Raji (cell line): ENCODE results near the gene OR5H1.

Experiments used
- POLR2A ChIP-seq: IDR thresholded peaks from 2 replicates; pipeline ENCODE4 v1.6.1; 2011; ENCODE audit warnings: low read depth, low read length, control low read depth; ENCODE audit not compliant: insufficient read depth

Gene OR5H1

DNA sequence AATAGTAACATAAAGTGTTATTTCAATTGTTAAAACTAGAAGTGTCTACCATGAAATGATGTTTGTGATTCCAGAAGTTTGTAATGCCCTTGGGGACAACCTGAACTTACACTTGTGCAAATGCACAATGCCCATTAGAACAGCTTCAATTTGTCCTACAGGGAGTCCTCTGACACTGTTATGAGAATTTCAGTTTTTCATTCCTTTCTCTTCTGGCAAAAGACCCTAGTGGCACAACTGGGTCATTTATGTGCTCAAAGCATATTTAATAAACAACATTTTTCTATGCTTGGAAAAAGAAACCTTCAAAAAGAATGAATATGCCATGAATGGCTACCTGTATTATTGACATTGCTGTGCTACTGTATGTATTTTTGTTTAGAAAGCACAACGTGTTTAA is at the start of gene OR5H1:
OR5H1 (plus strand) TSS at position 301 of the 400 bp plus-strand sequence. CDS start 1,977 bp downstream, outside the sequence.
- no peak for TF ChIP-seq POLR2A

DNA sequence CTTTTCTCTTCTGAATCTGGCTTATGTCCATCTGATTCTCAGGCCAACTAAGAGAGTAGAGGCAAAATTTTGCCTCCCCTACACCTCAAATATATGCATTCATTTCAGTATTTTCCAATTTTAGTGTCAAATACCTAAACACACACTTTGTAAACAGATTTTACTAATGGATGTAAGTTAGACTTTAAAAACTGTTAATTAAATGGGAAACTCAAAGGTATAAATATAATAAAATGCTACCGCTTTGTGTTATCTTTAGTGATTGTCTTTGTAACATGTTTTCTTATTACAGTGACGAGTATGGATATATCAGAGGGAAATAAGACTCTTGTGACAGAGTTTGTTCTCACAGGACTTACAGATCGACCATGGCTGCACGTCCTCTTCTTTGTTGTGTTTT is 43.6 kb upstream of the OR5H1 start, which contains the start of gene OR5AC2:
OR5AC2 (plus strand) TSS at position 301 of the 400 bp plus-strand sequence; CDS start at position 301, 0 bp downstream.
- TF ChIP-seq POLR2A, result no peak

DNA sequence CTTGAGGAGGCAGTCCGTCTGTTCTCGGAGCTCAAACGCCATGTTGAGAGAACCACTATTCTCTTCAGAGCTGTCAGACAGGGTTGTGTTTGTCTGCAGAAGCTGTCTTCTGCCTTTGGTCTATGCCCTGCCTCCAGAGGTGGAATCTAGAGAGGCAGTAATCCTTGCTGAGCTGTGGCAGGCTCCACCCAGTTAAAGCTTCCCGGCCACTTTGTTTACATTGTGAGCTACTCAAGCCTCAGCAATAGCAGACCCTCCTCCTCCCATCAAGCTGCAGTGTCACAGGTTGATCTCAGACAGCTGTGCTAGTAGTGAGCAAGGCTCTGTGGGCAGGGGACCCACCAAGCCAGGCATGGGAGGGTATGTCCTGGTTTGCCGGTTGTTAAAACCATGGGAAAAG is 34.6 kb upstream of the OR5H1 start:
- no peak for TF ChIP-seq POLR2A

DNA sequence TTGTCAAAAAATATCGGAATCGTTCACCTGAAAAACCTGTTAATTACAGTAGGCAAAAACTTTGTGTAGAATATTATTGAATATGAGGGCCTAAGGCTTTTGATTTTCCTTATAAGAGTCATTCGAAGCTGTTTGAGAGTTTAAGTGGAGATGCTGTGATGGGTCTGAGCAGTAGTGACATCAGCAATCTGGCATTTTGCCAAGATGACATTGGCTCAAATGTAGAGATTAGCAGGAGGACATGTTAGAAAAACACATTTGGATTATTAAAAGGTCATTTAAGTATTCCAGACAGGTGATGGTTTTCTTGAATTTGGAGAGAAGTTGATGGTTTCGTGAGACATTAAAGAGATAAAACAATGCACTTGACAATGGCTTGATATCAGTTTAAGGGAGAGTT is 30.7 kb upstream of the OR5H1 start:
- TF ChIP-seq POLR2A, result no peak

DNA sequence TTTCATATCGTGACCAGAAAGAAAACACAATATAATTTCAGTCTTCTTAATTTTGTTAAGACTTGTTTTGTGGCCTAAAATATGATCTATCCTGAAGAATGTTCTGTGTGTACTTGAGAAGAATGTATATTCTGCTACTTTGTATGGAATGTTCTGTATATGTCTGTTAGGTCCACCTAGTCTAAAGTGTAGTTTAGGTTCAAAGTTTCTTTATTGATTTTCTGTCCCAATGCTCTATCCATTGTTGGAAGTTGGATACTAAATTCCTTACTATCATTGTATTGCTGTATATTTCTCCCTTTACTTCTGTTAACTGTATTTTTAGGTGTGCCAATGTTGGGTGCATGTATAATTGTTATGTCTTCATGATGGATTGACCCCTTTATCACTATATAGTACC is 22.4 kb upstream of the OR5H1 start:
- TF ChIP-seq POLR2A, result no peak

DNA sequence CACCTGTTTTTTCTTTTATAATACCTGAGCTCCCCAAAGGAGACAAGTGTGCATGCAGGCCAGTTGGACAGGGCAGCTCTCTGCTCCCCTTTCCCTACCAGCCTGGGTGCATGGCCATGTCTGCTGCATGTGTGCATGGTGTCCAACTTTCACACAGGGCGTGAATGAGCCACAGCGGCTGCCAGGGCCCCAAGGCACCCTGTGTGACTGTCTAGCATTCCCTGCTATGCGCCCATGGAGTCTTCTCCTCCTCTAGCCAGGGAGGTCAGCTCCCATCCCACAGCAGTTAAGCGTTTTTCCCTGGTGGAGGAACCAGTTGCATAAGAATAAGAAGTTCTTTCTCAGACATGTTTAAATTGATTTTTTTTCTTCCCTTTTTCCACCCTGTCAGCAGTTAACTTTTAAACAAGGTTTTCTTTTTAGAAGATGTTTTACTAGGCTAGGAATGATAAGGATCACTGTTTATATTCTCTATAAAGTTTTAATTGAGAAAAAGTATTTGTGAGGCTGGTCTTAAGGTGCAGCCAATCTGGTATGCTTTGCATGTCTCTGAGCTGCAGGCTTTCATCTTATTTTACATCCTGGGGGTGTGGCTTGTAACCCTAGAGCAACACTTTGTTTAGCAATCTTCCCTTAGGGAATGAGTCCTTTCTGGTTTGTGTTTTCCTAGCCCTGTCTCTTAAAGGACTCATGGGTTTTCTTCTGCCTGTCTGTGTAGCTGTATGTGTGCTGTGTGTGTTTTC is 20.5 kb upstream of the OR5H1 start:
- no peak for TF ChIP-seq POLR2A

DNA sequence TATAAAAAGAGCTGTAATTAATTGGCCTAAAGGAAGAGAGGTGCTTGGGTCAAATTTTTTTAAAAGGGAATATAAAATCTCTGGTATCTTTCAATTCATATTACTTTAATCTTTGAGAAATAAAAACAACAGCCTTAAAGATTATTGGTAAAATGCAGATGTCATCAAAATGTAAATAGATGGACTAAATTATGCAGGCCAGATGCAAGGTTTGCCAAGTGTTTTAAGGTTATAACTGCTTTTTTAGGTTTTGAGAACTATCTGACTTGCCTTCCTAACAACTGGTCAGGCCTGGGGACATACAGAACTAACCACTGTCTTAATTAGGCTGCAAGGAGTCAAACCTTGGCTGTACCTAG is 20.0 kb upstream of the OR5H1 start:
- TF ChIP-seq POLR2A, result no peak

DNA sequence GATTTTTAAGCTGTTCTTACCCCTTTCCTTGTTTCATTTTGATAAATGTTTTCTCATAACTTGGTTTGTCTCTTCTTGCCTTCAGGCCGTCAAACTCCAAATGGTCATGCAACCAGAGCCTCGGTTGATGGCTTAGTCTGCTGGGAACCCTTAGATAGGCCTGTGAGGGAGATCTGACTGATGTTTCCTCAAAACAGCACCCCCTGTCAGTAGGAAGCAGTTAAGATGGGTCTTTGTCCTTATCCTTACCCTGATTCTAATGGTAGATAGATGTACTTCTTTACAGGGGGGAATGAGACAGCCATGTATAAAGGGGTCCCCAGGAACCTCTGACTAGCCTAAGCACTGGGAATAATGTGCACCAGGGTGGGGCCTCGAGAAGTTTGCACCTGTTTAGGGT is 16.3 kb upstream of the OR5H1 start:
- no peak for TF ChIP-seq POLR2A

DNA sequence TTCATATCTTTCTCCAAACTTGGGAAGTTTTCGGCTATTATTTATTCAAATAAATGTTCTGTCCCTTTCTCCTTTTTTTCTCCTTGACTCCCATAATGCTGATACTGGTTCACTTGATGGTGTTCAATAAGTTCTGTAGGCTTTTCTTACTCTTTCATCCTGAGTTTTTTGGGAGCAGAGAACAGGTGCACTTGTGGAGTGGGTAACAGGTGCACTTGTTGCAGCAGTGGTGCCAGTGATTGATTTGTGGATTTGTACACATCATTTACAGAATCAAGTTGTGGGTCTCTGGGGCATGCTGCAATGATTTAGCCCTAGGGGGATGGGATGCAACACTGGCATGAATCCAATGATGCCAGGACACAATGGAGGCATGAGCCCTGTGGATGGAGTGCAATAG is 14.8 kb upstream of the OR5H1 start:
- TF ChIP-seq POLR2A, result no peak

DNA sequence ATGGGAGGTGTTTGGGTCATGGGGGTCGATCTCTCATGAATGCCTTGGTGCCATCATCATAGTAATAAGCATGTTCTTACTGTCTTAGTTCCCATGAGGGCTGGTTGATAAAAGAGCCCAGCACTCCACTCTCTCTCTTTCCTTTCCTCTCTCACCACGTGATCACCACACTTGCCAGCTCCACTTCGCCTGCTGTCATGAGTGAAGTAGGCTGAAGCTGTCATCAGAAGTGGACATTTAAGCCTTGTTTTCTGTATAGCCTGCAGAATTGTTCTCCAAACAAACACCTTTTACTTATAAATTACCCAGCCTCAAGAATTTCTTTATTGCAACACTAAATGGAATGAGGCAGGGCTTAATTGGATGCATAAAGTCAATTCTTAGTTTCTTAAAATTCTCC is 6.1 kb downstream of the OR5H1 start:
- TF ChIP-seq POLR2A, result no peak

DNA sequence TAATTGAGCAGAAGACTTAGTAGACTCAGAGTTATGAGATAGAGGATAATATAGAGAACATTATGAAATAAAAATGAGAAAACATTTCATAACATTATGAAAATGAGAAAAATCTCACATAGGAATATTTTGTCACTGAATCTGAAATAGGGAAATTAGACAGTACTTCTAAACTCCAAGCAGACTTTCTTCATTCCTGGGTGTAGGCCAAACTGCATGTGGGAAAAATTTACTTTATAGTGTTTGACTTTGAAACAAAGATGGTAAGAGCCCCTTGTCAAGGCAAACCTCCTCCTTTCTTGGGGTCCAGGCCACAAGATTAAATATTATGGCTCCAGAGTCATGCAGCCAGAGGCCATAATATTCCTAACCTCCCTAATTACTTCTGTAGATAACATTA is 10.0 kb downstream of the OR5H1 start:
- no peak for TF ChIP-seq POLR2A

DNA sequence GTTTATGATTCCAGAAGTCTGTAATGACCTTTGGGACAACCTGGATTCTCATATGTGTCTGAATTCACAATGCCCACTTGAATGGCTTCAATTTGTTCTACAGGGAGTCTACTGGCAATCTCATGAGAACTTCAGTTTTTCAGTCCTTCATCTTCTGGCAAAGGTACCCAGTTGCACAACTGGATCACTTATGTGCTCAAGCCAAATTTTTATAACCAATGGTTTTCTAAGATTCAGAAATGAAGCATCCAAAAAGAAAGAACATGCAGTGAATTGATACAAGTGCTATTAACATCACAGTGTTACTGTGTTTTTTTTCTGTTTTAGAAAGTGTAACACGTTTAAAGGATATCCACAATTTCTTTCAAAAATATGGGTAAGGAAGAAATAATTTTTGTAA is 16.7 kb downstream of the OR5H1 start, which contains the start of gene OR5H14:
OR5H14 (plus strand) TSS at position 301 of the 400 bp plus-strand sequence. CDS start 1,907 bp downstream, outside the sequence.
- no peak for TF ChIP-seq POLR2A

DNA sequence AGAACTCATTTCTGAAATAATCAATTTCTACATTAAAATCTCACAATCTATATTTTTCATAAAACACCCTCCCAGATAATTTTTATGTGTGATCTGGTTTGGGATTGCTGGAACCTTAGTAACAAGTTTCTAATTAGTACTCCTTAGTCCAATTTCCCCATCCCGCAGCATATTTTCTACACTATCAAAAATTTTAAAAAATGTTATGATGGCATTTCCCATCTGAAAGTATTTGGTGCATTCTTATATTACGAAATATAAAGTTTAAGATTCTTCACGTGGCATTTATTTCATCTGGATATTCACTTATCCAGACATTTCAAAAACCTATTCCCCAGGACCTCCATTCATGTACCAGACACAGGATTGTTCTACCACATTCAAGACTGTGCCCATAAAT is 18.2 kb downstream of the OR5H1 start:
- TF ChIP-seq POLR2A, result no peak

DNA sequence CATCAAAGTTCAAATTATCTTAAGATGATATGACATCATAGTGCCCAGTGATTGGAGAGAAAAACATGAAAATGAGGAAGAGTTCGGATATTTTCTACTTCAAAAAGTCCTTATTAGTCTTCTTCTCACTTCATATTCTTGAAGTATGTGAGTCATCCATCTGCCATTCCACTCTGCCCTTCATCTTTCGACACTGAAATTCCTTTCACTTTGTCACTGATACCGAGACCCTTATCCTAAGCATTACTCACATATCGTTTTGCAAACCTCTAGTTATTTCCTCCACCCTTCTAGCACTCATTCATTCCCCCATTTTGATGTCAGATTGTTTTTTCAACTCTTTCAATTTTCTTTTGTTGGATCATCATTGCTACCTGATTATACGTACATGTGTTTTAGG is 20.7 kb downstream of the OR5H1 start:
- TF ChIP-seq POLR2A, result no peak

DNA sequence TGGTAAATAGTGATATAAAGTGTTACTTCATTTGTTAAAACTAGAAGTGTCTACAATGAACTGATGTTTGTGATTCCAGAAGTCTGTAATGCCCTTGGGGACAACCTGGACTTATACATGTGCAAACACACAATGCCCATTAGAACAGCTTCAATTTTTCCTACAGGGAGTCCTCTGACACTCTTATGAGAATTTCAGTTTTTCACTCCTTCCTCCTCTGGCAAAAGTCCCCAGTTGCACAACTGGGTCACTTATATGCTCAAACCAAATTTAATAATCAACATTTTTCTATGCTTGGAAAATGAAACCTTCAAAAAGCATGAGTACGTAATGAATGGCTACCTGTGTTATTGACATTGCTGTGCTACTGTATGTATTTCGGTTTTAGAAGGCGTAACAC is 35.9 kb downstream of the OR5H1 start, which contains the start of gene OR5H15:
OR5H15 (plus strand) TSS at position 301 of the 400 bp plus-strand sequence. CDS start 2,004 bp downstream, outside the sequence.
- TF ChIP-seq POLR2A, result no peak

DNA sequence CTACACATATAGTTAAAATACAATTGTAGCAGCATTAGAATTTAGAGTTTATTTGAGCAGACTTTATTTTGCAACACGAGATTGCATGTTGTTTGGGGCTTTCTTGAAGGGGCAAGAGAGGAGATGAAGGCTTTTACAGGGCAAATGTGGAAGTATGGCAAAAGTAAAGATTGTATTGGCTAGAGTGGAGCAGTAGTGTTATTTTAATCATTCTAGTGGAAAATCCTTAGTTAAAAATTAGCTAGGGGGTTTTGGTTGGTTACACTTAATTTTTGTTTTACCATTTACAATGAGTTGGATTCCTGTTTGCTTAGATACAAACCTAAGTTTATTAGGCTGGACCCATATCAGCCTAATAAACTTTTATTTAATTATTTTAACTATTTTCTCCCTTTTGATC is 40.5 kb downstream of the OR5H1 start:
- TF ChIP-seq POLR2A, result no peak

DNA sequence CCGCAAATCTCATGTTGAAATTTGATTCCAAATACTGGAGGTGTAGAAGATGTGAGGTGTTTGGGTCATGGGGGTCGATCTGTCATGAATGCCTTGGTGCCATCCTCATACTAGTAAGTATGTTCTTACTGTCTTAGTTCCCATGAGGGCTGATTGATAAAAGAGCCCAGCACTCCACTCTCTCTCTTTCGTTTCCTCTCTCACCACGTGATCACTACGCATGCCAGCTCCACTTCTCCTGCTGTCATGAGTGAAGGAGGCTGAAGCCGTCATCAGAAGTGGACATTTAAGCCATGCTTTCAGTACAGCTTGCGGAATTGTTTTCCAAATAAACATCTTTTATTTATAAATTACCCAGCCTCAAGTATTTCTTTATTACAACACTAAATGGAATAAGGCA is 42.1 kb downstream of the OR5H1 start:
- TF ChIP-seq POLR2A, result no peak

DNA sequence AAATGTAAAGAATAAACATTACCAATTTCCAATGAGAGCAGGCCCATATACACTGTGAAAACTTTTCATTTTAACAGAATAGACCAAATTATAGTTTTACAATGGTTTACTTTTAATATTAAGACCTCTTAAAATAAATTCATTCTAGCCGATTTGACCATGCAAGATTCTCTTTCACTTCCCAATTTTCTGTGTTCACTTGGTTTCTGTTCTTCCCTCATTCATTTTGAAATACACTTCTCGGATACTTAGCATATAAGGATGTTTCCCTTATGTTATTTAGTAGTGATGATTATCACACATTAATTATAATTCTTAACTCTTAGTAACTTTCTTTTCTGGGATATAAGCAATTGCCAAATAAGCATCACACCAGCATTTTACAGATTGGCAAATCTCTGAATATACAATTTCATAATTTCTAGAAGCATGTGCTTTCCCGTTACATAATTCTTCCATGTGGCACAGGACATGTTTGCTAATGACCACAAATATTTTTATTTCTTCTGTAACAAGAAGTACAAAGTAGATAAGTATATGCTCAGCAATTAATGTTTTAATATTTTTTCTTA is 49.9 kb downstream of the OR5H1 start:
- no peak for TF ChIP-seq POLR2A
